RWPE1 (cell line): ENCODE results near the gene ZNF500.

Source experiments
- CTCF ChIA-PET: fragments of 350-600 bp; sonication (Branson Sonifier 250); formaldehyde crosslinking; extraction: SDS; loops from one replicate; lab custom pipeline; 2021; lab: Yijun Ruan, JAX
- POLR2A ChIA-PET: fragments of 400-600 bp; formaldehyde crosslinking; extraction: SDS; loops from one replicate; lab custom pipeline; 2020; ENCODE audit warnings: antibody characterized with exemption; ENCODE audit not compliant: low non-redundant PET; lab: Yijun Ruan, JAX
- DNase-seq: peaks from one replicate; pipeline ENCODE4 v3.0.0; 2012; ENCODE audit warnings: low spot score
- H3K27ac ChIP-seq: fragments of 450-650 bp; 2 replicates; pipeline ENCODE4 v1.5.1; 2017
- TF ChIP-seq, protein P1 (sequence below): fragments of 450-650 bp; conservative IDR thresholded peaks from 2 replicates; pipeline ENCODE4 v1.5.1; 2017; ENCODE audit warnings: low read depth, mild to moderate bottlenecking

Gene ZNF500

GRCh38 chr16:4703906-4704305 is 63.1 kb downstream of the ZNF500 start:
- TF ChIP-seq, protein P1, sequence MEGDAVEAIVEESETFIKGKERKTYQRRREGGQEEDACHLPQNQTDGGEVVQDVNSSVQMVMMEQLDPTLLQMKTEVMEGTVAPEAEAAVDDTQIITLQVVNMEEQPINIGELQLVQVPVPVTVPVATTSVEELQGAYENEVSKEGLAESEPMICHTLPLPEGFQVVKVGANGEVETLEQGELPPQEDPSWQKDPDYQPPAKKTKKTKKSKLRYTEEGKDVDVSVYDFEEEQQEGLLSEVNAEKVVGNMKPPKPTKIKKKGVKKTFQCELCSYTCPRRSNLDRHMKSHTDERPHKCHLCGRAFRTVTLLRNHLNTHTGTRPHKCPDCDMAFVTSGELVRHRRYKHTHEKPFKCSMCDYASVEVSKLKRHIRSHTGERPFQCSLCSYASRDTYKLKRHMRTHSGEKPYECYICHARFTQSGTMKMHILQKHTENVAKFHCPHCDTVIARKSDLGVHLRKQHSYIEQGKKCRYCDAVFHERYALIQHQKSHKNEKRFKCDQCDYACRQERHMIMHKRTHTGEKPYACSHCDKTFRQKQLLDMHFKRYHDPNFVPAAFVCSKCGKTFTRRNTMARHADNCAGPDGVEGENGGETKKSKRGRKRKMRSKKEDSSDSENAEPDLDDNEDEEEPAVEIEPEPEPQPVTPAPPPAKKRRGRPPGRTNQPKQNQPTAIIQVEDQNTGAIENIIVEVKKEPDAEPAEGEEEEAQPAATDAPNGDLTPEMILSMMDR: no peak
- peak overlapping the region; percentile 3; the same call in 1 of the 2 replicates for H3K27ac ChIP-seq
- no peak for DNase-seq
- POLR2A ChIA-PET: no interaction called here
- CTCF ChIA-PET: interaction anchor here (0.6 kb wide), 2 partner anchors 79 to 118 kb away, joined by 4 to 6 read pairs; partner anchors contain the start of gene MGRN1

- TF ChIP-seq, protein P1: no peak
- DNase-seq: no peak
- CTCF ChIA-PET: no interaction called here
- H3K27ac ChIP-seq: no peak overlapping the region; the same call in 1 of the 2 replicates
- POLR2A ChIA-PET: no interaction called here
Observed at GRCh38 chr16:4702466-4702808, 64.5 kb downstream of the ZNF500 start.

DNA sequence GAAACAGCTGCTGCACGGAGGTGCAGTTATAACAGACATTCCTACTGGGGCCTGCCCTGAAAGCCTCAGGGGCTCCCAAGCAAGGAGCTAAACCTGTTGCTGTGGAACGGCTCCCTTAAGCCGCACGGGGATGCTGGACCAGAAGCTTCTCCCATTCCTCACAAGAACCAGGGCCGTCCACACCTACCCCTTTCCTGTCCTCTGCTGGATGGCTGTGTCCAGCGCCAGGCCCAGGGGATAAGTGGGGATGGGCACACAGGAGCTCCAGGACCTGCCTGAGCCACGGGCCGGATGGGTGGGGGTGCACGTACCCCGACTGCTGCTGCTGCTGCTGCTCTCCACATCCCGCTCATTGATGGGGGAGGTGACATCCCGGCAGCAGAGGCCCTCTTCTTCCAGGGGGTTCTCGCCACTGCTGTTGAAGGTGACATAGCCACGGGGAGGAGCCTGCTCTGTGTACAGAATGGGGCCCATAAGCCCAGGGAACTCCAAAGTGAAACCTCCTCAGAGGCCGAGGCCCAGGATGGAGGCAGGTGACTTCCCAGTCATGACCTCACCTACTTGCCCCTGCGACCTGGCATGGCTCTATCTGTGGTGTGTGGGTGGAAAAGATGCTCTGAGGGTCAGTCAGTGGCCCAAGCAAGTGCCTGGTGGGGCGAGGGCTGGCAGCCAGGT is 65.0 kb downstream of the ZNF500 start:
- POLR2A ChIA-PET: no interaction called here
- H3K27ac ChIP-seq: peak overlapping the region; percentile 6; the same call in 1 of the 2 replicates
- no peak for DNase-seq
- CTCF ChIA-PET: no interaction called here
- TF ChIP-seq, protein P1: no peak

DNA sequence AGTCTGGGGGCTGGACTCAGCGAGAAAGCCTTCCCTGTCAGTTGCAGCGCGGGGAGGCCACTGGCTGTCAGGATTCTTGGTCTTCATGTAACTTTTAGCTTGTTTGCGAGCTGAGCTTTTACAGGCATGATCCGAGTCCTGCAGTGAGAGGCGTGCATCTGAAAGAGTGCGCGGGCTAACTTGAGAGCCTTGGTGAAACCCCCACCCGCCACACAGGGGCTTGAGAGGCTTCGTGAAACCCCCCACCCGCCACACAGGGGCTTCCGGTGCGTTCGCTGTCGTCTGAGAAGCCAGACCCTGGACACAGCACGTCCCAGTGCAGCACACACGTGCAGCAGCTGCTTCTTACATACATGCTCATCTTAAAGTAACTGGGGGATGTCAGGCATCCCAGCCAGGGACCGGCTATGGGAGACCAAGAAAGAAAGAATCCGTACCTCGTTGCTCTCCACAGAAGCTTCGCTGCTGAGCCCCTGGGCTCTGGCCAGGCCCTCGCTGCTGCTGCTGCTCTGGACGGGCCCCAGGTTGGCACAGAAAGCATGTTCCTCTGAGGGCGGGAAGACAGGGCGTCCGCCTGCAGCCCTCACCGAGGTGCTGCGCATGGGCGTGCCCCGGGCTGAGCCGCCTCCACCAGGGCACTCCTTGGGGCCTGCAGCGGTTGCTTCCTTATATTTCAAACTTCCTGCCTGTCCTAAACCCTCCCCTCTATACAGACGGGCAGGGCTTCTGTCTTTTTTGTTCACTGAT is 65.8 kb downstream of the ZNF500 start:
- TF ChIP-seq, protein P1: no peak
- ChIA-PET CTCF (no interaction called here), POLR2A (no interaction called here)
- peak overlapping the region; percentile 6; the same call in 1 of the 2 replicates for H3K27ac ChIP-seq
- no peak for DNase-seq

DNA sequence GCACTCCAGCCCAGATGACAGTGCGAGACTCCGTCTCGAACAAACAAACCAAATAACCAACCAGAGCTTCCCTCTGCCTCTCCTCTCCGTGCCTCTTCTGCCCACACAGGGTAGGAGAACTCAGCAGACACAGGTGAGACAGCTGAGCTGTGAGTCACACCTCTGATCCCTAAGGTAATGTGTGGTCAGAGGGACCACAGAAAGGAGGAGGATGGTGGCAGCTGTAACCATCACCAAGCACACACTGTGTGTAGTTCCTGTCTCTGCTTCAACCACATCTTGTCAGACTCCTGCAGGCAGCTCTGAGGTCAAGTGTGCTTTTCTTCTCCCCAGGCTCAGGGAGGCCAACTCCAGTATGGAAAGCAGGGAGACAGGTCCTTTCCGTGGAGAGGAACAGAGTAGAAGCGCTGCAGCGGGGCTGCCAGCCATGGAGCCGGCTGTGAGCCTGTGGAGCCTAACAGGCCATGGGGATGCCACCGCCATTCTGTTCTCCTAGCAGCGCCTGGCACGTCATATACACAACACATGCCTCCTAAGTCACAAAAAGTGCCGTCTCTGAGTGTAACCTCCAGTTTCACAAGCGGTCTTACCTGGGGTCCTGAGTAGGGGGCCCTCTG is 66.5 kb downstream of the ZNF500 start:
- peak overlapping the region; percentile 6; the same call in 1 of the 2 replicates for H3K27ac ChIP-seq
- CTCF ChIA-PET: no interaction called here
- POLR2A ChIA-PET: no interaction called here
- no peak for DNase-seq
- TF ChIP-seq, protein P1: no peak

DNA sequence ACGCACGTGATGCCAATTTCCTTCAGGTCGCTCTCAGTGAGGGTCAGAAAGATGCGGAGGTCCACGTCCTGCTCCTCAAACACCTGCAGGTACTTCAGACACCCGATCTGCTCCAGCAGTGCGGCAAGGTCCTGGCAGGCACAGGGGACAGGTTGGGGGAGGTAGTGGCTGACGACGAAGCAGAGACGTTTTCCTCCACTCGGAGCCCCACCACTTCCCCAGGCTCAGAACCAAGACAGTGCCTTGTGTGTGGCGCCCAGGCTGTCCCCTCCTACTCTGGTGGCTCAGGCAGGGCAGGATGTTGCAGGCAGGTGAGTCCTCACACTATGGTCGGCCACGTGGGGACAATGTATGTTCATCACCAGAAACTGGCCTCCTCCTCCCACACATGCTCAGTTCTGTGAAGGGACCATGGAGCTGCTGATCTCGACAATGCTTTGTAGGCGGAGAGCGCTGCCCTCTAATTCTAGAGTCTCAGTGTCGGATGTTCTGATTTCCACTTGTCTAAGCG is 67.9 kb downstream of the ZNF500 start:
- POLR2A ChIA-PET: no interaction called here
- no peak overlapping the region for H3K27ac ChIP-seq
- TF ChIP-seq, protein P1: no peak
- CTCF ChIA-PET: interaction anchor here (0.6 kb wide), 1 partner anchor 75 kb away, joined by 3 read pairs; the partner anchor contains the start of gene MGRN1
- no peak for DNase-seq
